ENCODE results near the gene ABHD2.

Gene ABHD2

GRCh38 chr15:89177116-89177515 is 88.9 kb downstream of the ABHD2 start:
- Mint-ChIP-seq H3K27ac (peak overlapping the region in 1 of 3 experiments; percentile 69), H3K27me3 (ENCODE audit: low read depth) (no peaks in the 10 kb centered on the region), H3K9me3 (no peaks in the 10 kb centered on the region), H3K36me3 (ENCODE audit: low read depth) (peaks cover 14% of the 10 kb centered on the region), H3K4me1 (peaks cover 13% of the 10 kb centered on the region), H3K4me3 (no peak overlapping the region)
- TF ChIP-seq CTCF (IDR thresholded peaks at IDR 0.05; ENCODE audit: unreplicated experiment in 3 of 3): no peak

GRCh38 chr15:89177633-89178306 is 89.5 kb downstream of the ABHD2 start:
- peak; percentile 81 to 85 (median 82) for TF ChIP-seq CTCF (IDR thresholded peaks at IDR 0.05; ENCODE audit: unreplicated experiment in 3 of 3)
- Mint-ChIP-seq H3K9me3 (no peaks in the 10 kb centered on the region), H3K4me1 (peaks cover 13% of the 10 kb centered on the region), H3K36me3 (ENCODE audit: low read depth) (peaks cover 14% of the 10 kb centered on the region), H3K27ac (peak overlapping the region in 2 of 3 experiments; percentile 69 to 83), H3K4me3 (no peak overlapping the region), H3K27me3 (ENCODE audit: low read depth) (no peaks in the 10 kb centered on the region)

GRCh38 chr15:89178307-89178977 is 90.2 kb downstream of the ABHD2 start:
- Mint-ChIP-seq H3K9me3 (no peaks in the 10 kb centered on the region), H3K36me3 (ENCODE audit: low read depth) (peaks cover 14% of the 10 kb centered on the region), H3K4me3 (no peak overlapping the region), H3K27me3 (ENCODE audit: low read depth) (no peaks in the 10 kb centered on the region), H3K4me1 (peaks cover 13% of the 10 kb centered on the region), H3K27ac (peak overlapping the region in 1 of 3 experiments; percentile 59)
- TF ChIP-seq CTCF (IDR thresholded peaks at IDR 0.05; ENCODE audit: unreplicated experiment in 3 of 3): no peak

GRCh38 chr15:89179966-89180875 is 92.0 kb downstream of the ABHD2 start:
- Mint-ChIP-seq H3K9me3 (no peaks in the 10 kb centered on the region), H3K36me3 (ENCODE audit: low read depth) (peaks cover 14% of the 10 kb centered on the region), H3K27ac (no peak overlapping the region), H3K4me1 (peaks cover 7% of the 10 kb centered on the region), H3K27me3 (ENCODE audit: low read depth) (no peaks in the 10 kb centered on the region), H3K4me3 (no peak overlapping the region)
- no peak for TF ChIP-seq CTCF (IDR thresholded peaks at IDR 0.05; ENCODE audit: unreplicated experiment in 3 of 3)

- no peak overlapping the region for H3K4me3 Mint-ChIP-seq
- H3K9me3 Mint-ChIP-seq: no peaks in the 10 kb centered on the region
- H3K27ac Mint-ChIP-seq: peak overlapping the region in 1 of 3 experiments; percentile 74
- H3K27me3 Mint-ChIP-seq (ENCODE audit: low read depth): no peaks in the 10 kb centered on the region
- peaks cover 16% of the 10 kb centered on the region for H3K36me3 Mint-ChIP-seq (ENCODE audit: low read depth)
- TF ChIP-seq CTCF (IDR thresholded peaks at IDR 0.05; ENCODE audit: unreplicated experiment in 3 of 3): no peak
- H3K4me1 Mint-ChIP-seq: no peaks in the 10 kb centered on the region
Observed at GRCh38 chr15:89184357-89184756, 96.1 kb downstream of the ABHD2 start.
